SK-N-SH (cell line): ENCODE results near the gene BLID.

Source experiments
- CTCF ChIP-seq: fragments of 200-600 bp; sonication (generic); IDR thresholded peaks from 2 replicates; pipeline ENCODE4 v1.6.1; 2017; ENCODE audit warnings: antibody characterized with exemption, mild to moderate bottlenecking, moderate library complexity
- ELF1 ChIP-seq: IDR thresholded peaks from 2 replicates; pipeline ENCODE4 v1.4.0; 2012
- POLR2AphosphoS5 ChIP-seq: IDR thresholded peaks from 2 replicates; pipeline ENCODE4 v1.6.1; 2012; ENCODE audit warnings: low read depth, low read length
- RAD21 ChIP-seq: IDR thresholded peaks from 2 replicates; pipeline ENCODE4 v1.6.1; 2012; ENCODE audit warnings: mild to moderate bottlenecking, low read length
- TAF1 ChIP-seq: IDR thresholded peaks from 2 replicates; pipeline ENCODE4 v1.6.1; 2012; ENCODE audit warnings: low read depth, mild to moderate bottlenecking, low read length, moderate library complexity, borderline replicate concordance
- TF ChIP-seq, protein P1 (sequence below): IDR thresholded peaks from 2 replicates; pipeline ENCODE4 v1.4.0; 2012; ENCODE audit warnings: low read depth
- TF ChIP-seq, protein P2 (sequence below): IDR thresholded peaks from 2 replicates; pipeline ENCODE4; 2012
- TF ChIP-seq, protein P3 (sequence below): IDR thresholded peaks from 2 replicates; pipeline ENCODE4 v1.4.0; 2012; ENCODE audit warnings: low read depth, borderline replicate concordance

DNA sequence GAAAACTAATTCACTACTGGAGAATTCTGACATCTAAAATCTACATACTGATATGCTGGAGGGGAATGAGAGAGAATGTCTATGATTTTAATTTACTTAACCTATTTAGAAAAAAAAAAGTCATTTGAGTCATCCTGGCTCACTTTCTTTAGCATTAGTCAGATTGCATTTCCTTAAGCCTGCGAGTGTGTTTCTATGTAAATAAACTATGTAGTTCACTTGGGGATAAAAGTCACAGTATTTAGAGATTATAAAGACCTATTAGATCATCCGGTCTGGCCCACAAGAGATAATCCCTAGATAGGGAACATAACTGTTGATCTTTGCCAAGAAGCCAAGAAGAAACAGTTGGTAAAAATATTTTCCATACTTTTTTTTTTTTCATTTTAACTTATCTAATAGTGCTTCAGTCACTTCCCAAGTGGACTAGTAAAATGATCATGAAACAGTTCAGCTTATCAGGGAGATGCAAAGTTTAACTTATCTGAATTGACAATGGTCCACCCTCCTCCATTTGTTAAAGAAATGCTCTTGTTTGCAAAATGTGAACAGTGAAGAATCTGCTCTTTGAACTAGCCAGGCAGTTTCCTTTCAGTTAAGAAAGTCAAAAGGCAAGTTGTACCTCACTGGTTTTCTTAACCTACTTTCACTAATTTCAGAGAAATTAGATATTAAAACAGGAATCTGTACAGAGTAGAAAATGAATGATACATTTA lies 21.2 kb upstream of the BLID start:
- no peak for TF ChIP-seq CTCF
- TF ChIP-seq POLR2AphosphoS5, result peak; percentile 66; the same call in 1 of the 2 replicates
- TF ChIP-seq, protein P1, sequence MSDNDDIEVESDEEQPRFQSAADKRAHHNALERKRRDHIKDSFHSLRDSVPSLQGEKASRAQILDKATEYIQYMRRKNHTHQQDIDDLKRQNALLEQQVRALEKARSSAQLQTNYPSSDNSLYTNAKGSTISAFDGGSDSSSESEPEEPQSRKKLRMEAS, result no peak
- no peak for TF ChIP-seq RAD21
- no peak for TF ChIP-seq ELF1
- TF ChIP-seq, protein P2, sequence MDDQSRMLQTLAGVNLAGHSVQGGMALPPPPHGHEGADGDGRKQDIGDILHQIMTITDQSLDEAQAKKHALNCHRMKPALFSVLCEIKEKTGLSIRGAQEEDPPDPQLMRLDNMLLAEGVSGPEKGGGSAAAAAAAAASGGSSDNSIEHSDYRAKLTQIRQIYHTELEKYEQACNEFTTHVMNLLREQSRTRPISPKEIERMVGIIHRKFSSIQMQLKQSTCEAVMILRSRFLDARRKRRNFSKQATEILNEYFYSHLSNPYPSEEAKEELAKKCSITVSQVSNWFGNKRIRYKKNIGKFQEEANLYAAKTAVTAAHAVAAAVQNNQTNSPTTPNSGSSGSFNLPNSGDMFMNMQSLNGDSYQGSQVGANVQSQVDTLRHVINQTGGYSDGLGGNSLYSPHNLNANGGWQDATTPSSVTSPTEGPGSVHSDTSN, result peak; percentile 65
- no peak for TF ChIP-seq TAF1
- TF ChIP-seq, protein P3, sequence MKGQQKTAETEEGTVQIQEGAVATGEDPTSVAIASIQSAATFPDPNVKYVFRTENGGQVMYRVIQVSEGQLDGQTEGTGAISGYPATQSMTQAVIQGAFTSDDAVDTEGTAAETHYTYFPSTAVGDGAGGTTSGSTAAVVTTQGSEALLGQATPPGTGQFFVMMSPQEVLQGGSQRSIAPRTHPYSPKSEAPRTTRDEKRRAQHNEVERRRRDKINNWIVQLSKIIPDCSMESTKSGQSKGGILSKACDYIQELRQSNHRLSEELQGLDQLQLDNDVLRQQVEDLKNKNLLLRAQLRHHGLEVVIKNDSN, result 0 out of 2 replicates have a peak, but pooled peaks have one; percentile 19
